GM21786 (cell line): Measurements from ENCODE around the gene PORCN.
A peak's percentile ranks its signal among the peaks of the same experiment; 100 is the strongest.
"Not testable (repeated sequence)": the region's sequence is repeated elsewhere in the genome, so short reads cannot be mapped to it uniquely, and the experiment has no call there.

Experiments
- ATAC-seq: cut with Tn5 transposase; IDR thresholded peaks from one replicate; pipeline ENCODE4 v1.9.1; 2021; ENCODE audit not compliant: unreplicated experiment

The PORCN gene

GRCh38 chrX:48509619-48510018, 827 bp downstream of the PORCN start:
- no peak for ATAC-seq

GRCh38 chrX:48511560-48511959, 2.8 kb downstream of the PORCN start:
- no peak for ATAC-seq

GRCh38 chrX:48512371-48512935, 3.7 kb downstream of the PORCN start:
- ATAC-seq: no peak

- no peak for ATAC-seq
Observed at GRCh38 chrX:48513670-48514069, 4.9 kb downstream of the PORCN start.

- no peak for ATAC-seq
Observed at GRCh38 chrX:48514126-48514806, 5.5 kb downstream of the PORCN start.

DNA sequence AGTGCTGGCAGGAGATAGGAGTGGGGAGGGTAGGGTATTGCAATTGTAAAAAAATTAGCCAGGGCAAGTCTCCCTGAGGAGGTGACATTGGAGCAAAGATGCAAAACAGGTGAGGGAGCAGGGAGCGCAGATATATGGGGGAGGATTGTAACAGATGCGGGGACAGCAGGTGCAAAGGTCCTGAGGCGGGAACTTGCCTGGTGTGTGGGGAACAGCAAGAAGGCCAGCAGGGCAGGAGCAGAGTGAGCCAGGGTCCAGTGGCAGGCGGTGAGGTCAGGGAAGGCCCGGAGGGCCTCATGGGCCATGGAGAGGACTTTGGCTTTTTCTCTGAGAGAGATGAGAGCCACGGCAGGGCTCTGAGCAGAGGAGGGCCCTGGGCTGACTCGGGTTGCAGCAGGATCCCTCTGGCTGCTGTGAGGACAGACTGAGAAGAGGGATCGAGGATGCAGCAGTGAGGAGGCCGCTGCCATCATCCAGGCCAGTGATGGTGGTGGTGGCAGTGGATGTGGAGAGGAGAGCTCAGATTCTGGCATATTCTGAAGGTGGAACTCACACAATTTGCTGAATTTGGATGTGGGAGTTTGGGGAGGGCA, 6.2 kb downstream of the PORCN start:
- ATAC-seq: no peak

DNA sequence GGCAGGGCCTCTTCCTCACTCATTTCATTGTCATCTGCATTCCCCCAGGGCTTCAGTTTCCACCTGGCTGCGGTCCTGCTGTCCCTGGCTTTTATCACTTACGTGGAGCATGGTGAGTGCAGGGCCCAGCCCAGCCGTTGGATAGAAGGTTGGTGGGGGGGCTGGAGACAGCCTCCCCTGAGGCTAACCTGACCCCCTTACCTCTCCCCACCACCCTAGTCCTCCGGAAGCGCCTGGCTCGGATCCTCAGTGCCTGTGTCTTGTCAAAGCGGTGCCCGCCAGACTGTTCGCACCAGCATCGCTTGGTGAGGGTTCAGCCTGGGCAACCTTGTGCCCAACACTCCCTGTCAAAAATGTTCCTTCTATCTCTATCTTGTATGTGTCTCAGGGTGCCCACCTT, 7.0 kb downstream of the PORCN start:
- ATAC-seq: no peak

DNA sequence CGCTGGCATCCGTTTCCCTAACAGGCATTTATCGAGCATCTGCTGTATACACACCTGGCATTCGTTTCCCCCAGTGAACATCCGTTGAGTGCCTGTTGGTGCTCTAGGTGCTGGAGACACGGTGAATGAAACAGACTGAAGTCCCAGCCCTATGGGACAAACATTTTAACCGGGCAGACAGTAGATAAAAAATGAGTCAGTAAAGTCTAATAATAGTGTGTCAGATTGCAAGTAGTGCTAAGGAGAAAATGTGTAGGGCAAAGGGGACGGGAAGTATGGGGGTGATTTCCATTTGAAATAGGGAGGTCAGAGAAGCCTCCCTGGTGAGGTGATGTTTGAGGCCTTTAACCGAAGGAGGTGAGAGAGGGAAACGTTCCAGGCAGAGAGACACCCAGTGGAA, 7.5 kb downstream of the PORCN start:
- no peak for ATAC-seq

- ATAC-seq: no peak
Observed at GRCh38 chrX:48516987-48517386, 8.2 kb downstream of the PORCN start.

DNA sequence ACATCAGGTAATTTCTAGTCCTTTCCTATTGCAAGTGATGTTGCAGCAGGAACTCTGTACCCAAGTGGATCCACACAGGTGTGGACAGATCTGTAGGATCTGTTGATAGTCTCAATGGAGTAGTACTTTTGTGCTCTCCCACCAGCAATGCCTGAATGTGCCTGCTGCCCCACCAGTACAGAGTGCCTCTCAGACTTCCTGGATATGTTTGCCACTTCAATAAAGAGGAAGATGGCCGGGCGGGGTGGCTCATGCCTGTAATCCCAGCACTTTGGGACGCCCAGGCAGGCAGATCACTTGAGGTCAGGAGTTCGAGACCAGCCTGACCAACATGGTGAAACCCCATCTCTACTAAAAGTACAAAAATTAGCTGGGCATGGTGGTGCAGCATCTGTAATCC, 10.7 kb downstream of the PORCN start:
- not testable (repeated sequence) for ATAC-seq

DNA sequence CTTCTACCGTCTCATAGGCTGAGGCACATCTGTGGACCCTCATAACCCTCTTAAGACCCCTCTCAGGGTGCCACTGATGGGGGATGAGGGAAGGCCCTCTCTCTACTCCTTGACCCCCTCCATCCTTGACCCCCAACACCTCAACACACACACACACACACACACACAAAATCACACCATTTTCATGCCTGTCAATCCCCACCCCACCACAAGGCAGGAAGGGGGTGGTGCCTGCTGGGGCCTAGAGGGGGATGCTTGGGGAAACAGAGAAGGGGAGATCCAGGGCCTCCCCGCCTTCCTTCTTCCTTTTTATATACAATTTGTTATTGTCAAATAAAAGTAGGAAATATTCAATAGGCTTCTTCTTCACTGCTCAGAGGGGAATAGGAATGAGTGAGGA, 11.7 kb downstream of the PORCN start:
- ATAC-seq: no peak

- no peak for ATAC-seq
Observed at GRCh38 chrX:48520976-48521352, 12.2 kb downstream of the PORCN start.

- ATAC-seq: peak; percentile 96
Observed at GRCh38 chrX:48521353-48522243, 12.8 kb downstream of the PORCN start, which contains the start of gene EBP. Gene EBP, plus strand, starts transcription at chrX:48521808. Its CDS starts 1,964 bp downstream, at chrX:48523772.

DNA sequence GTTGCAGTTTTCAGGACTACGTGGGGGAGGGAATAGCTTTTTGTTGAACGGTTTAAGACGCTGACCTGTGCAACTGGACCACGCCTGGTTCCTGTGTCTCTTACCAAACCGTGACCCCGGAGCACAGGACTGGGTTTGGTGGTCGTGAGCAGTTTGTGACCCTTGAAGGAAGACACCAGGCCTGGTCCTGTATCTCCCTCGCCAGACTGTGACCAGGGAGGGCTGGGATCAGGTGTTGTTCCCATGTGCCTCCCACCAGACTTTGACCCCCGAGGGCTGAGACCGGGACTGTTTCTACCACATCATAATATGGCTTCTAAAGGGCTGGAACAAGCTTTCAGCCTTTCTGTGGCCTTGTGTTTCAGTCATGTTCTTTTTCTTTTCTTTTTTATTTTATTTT, 13.5 kb downstream of the PORCN start:
- ATAC-seq: no peak

DNA sequence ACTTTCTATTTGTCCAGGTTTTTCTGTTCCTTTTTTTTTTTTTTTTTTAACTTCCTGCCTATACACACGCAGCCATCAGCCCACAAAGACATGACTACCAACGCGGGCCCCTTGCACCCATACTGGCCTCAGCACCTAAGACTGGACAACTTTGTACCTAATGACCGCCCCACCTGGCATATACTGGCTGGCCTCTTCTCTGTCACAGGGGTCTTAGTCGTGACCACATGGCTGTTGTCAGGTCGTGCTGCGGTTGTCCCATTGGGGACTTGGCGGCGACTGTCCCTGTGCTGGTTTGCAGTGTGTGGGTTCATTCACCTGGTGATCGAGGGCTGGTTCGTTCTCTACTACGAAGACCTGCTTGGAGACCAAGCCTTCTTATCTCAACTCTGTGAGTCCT, 14.9 kb downstream of the PORCN start:
- ATAC-seq: no peak

DNA sequence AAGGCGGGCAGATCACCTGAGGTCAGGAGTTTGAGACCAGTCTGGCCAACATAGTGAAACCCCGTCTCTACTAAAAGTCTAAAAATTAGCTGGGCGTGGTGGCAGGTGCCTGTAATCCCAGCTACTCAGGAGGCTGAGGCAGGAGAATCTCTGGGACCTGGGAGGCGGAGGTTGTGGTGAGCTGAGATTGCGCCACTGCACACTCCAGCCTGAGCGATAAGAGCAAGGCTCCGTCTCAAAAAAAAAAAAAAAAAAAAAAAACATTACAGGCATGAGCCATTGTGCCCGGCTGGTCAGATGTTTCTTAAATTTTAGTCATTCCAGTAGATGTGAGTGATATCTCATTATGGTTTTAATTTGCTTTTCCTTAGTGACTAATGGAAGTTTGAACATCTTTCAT, 17.1 kb downstream of the PORCN start:
- ATAC-seq: not testable (repeated sequence)

- ATAC-seq: no peak
Observed at GRCh38 chrX:48530736-48531135, 21.9 kb downstream of the PORCN start.

GRCh38 chrX:48531358-48531959, 22.7 kb downstream of the PORCN start:
- ATAC-seq: no peak

DNA sequence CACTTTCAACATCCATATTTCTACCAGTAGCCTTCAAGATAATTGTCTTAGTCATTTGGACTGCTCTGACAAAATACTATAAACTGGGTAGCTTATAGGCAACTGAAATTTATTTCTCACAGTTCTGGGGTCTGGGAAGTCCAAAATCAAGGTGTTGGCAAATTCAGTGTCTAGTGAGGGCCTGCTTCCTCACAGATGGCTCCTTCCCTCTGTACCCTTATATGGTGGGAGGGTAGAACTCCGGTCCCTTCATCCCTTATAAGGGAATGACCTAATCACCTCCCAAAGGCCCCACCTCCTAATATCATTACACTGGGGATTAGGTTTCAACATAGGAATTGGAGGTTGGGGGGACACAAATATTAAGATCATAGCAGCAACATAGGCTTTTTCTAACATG, 23.4 kb downstream of the PORCN start:
- no peak for ATAC-seq

DNA sequence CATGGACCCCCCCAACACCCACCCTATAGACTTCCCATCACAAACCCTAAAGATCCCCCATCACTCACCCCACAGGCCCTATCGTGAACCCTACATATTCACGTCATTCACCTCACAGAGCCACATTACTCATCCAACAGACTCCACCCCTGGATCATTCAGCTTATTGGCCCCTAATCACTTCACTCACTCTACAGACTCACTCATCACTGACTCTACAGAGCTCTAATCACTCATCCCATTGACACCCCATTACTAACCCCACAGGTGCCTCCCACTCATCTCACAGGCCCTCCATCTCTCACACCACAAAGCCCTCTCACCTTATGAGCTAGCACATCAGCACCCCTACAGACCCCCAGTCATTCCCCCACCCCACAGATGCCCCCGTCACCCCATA, 24.4 kb downstream of the PORCN start:
- ATAC-seq: no peak

DNA sequence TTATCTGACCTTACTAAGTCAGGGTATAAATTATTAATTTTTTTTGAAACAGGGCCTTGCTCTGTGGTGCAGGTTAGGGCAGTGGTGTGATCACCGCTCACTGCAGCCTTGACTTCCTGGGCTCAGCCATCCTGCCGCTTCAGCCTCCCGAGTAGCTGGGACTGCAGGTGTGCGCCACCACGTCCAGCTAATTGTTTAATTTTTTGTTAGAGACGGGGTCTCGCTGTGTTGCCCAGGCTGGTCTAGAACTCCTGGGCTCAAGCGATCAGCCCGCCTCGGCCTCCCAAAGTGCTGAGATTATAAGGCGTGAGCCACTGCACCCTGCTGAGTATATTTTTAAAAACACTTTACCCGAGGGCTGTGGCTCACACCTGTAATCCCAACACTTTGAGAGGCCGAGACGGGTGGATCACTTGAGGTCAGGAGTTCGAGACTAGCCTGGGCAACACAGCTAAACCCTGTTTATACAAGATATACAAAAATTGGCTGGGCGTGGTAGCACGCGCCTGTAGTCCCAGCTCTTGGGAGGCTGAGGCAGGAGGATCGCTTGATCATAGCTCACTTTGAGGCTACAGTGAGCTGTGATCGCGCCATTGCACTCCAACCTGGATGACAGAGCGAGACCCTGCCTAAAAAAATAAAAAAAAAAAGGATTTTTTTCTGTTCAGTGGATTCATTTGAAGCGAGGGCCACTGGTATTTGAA, 30.0 kb downstream of the PORCN start:
- ATAC-seq: no peak
